ENCODE data around the gene PGA5. TPM values are rescaled to one million over a fixed set of nuclear protein-coding genes. Genes with fewer than 3 reads are reported as not detected.

Gene PGA5
- total RNA-seq, 4 donors from 2014 or later = 3.6 TPM; not detected in 3

DNA sequence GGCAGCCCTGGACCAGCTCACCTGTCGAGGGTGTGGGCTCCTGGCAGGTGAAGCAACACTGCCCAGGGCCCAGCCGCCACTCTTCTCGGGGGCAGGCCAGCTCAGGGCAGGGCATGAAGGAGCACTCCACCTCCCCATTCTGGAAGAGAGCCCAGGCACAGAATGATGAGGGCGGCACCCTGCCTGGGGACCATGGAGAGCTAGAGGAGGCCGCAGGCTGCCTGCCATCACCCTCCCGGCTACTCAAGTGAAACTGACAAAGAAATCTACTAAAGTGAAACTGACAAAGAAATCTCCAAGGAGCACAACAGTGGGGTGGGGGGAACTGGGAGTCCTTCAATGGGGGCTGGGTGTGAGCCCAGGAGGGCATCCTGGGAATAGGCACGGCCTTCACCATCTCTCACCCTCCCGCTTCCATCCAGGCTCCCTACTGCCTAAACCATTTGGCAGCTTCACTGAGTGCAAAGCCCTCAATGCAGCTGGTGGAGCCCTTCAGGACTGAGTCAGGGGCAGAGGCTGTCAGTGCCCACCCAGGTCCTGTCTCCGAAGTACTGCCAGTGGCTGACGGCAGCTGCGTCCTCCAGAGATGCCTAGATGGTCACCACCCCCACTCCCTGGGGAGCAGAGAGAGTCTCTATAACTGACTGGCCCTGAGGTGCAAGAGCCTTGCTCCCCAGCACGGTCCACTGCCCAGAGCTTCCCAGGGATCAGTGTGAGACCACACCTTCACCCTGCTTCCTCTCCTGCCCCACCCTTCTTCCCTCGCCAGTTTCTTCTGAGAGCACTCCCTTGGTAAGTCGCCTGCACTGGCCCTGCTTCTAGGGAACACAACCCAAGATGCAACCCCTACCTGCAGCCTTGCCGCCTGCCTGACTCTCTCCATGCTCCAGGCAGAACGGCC, 32.5 kb downstream of the PGA5 start:
- Histone ChIP-seq H3K36me3 (no peaks in the 10 kb centered on the region), H3K4me1 (no peaks in the 10 kb centered on the region), H3K9me3 (no peaks in the 10 kb centered on the region), H3K4me3 (no peak overlapping the region), H3K27ac (no peak overlapping the region), H3K27me3 (no peaks in the 10 kb centered on the region)
- TF ChIP-seq POLR2A (IDR thresholded peaks at IDR 0.05) = no peak
- WGBS, 2 donors = 75 to 79% methylated on average over 15 of the region's 16 CpGs
- no peak for DNase-seq (ENCODE audit: low spot score in 2 of 2)

GRCh38 chr11:61274084-61274483, 33.1 kb downstream of the PGA5 start:
- Histone ChIP-seq H3K9me3 (no peaks in the 10 kb centered on the region), H3K27ac (no peak overlapping the region), H3K36me3 (no peaks in the 10 kb centered on the region), H3K4me3 (no peak overlapping the region), H3K27me3 (no peaks in the 10 kb centered on the region), H3K4me1 (no peaks in the 10 kb centered on the region)
- DNase-seq (ENCODE audit: low spot score in 2 of 2) = no peak
- TF ChIP-seq CTCF (IDR thresholded peaks at IDR 0.05) = no peak
- TF ChIP-seq POLR2A (IDR thresholded peaks at IDR 0.05) = no peak
- no peak for TF ChIP-seq EP300 (IDR thresholded peaks at IDR 0.05)
- 96 to 98% methylated on average over 4 of the region's 4 CpGs for WGBS, 2 donors

DNA sequence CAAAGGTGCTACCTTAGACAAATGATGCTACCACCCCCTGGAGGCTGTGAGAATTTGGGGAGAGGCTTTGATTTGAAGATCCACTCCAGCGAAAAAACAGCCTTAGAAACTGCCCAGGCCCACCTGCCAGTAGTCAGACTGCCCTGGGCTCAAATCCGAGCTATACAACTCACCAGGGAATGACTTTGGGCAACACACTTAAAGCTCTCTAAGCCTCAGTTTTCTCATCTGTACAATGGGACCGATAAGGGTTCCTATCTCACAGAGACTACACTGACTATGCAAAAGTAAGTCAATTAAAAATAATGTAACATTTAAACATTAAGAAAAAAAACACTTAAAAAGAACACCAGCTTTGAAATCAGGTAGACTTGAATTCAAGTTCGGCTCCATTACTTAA, 34.2 kb downstream of the PGA5 start:
- H3K27me3 ChIP-seq = no peaks in the 10 kb centered on the region
- H3K4me3 ChIP-seq = no peak overlapping the region
- H3K9me3 ChIP-seq = no peaks in the 10 kb centered on the region
- TF ChIP-seq EP300 (IDR thresholded peaks at IDR 0.05) (no peak), CTCF (IDR thresholded peaks at IDR 0.05) (no peak), POLR2A (IDR thresholded peaks at IDR 0.05) (no peak)
- H3K4me1 ChIP-seq = no peaks in the 10 kb centered on the region
- H3K36me3 ChIP-seq = no peaks in the 10 kb centered on the region
- no peak overlapping the region for H3K27ac ChIP-seq
- DNase-seq (ENCODE audit: low spot score in 2 of 2) = no peak
- WGBS, 2 donors = 92 to 94% methylated on average over 4 of the region's 4 CpGs

- no peaks in the 10 kb centered on the region for H3K9me3 ChIP-seq
- DNase-seq (ENCODE audit: low spot score in 2 of 2) = no peak
- 69 to 70% methylated on average over 14 of the region's 14 CpGs for WGBS, 2 donors
- no peak overlapping the region for H3K4me3 ChIP-seq
- no peak overlapping the region for H3K27ac ChIP-seq
- H3K4me1 ChIP-seq = peaks cover 0 to 14% (median 0%) of the 10 kb centered on the region in 4 donors
- H3K27me3 ChIP-seq = no peaks in the 10 kb centered on the region
- no peak for TF ChIP-seq EP300 (IDR thresholded peaks at IDR 0.05)
- H3K36me3 ChIP-seq = peaks cover 0 to 6% (median 0%) of the 10 kb centered on the region in 3 donors
These were observed 36.4 kb downstream of the PGA5 start for GRCh38 chr11:61277186-61278000.

GRCh38 chr11:61278001-61278470, 37.1 kb downstream of the PGA5 start:
- Histone ChIP-seq H3K27me3 (no peaks in the 10 kb centered on the region), H3K4me3 (no peak overlapping the region), H3K36me3 (peaks cover 0 to 6% (median 0%) of the 10 kb centered on the region in 3 donors), H3K9me3 (no peaks in the 10 kb centered on the region), H3K4me1 (peaks cover 0 to 14% (median 0%) of the 10 kb centered on the region in 4 donors), H3K27ac (no peak overlapping the region)
- 48 to 49% methylated on average over 10 of the region's 10 CpGs for WGBS, 2 donors
- no peak for DNase-seq (ENCODE audit: low spot score in 2 of 2)
- no peak for TF ChIP-seq CTCF (IDR thresholded peaks at IDR 0.05)
- no peak for TF ChIP-seq EP300 (IDR thresholded peaks at IDR 0.05)
- TF ChIP-seq POLR2A (IDR thresholded peaks at IDR 0.05) = no peak

Data from tibial nerve (tissue), 4 donors.